Esophagus muscularis mucosa (tissue), 4 donors: ENCODE data around the gene GPR32.

ENCODE experiments used
- CTCF ChIP-seq, 3 experiments: fragments of 200-600 bp in 2 of 3; fragments of 450-650 bp in 1 of 3; sonication (generic) in 2 of 3; IDR thresholded peaks; one replicate each; pipeline ENCODE4 v1.5.1; 2017 to 2019; ENCODE audit warnings: antibody characterized with exemption in 3 of 3, mild to moderate bottlenecking in 2 of 3, moderate library complexity in 1 of 3
- EP300 ChIP-seq: sonication (generic); formaldehyde crosslinking; IDR thresholded peaks from one replicate; pipeline ENCODE4 v1.6.1; 2017; ENCODE audit warnings: antibody characterized with exemption
- POLR2A ChIP-seq: fragments of 450-650 bp; IDR thresholded peaks from one replicate; pipeline ENCODE4 v1.6.1; 2017; ENCODE audit warnings: antibody characterized with exemption, moderate library complexity, mild to moderate bottlenecking, low read depth
- POLR2AphosphoS5 ChIP-seq, 2 donors: sonication (generic); formaldehyde crosslinking; IDR thresholded peaks; one replicate each; pipeline ENCODE4 v1.6.1; 2017; ENCODE audit warnings: antibody characterized with exemption in 2 of 2

- no peak for TF ChIP-seq CTCF (IDR thresholded peaks at IDR 0.05)
- TF ChIP-seq POLR2A: no peak
- no peak for TF ChIP-seq POLR2AphosphoS5 (IDR thresholded peaks at IDR 0.05)
- TF ChIP-seq EP300: no peak
These were observed 49.3 kb upstream of the GPR32 start for GRCh38 chr19:50720921-50721381.
